ENCODE measurements around the gene PSMD14.

DNA sequence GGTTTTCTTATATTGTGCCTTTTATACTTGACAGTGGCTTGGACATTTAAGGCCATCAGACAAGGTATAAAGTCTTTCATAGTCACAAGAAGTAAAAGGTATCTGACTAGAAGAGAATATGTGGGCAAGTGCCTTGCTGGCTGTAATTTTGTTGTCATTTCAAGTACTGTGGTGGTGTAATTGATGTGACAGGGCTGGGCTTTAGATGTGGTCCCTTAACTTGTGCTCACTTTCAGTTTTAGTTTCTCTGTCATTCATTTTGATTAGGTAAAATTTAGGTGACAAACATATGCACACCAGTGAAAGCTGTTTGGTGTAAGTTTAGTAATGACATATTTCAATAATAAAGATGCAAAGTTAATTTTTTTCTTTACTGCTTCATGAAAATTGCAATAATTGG is 76.6 kb downstream of the PSMD14 start:
- TF ChIP-seq, protein P1, sequence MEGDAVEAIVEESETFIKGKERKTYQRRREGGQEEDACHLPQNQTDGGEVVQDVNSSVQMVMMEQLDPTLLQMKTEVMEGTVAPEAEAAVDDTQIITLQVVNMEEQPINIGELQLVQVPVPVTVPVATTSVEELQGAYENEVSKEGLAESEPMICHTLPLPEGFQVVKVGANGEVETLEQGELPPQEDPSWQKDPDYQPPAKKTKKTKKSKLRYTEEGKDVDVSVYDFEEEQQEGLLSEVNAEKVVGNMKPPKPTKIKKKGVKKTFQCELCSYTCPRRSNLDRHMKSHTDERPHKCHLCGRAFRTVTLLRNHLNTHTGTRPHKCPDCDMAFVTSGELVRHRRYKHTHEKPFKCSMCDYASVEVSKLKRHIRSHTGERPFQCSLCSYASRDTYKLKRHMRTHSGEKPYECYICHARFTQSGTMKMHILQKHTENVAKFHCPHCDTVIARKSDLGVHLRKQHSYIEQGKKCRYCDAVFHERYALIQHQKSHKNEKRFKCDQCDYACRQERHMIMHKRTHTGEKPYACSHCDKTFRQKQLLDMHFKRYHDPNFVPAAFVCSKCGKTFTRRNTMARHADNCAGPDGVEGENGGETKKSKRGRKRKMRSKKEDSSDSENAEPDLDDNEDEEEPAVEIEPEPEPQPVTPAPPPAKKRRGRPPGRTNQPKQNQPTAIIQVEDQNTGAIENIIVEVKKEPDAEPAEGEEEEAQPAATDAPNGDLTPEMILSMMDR (IDR thresholded peaks at IDR 0.05), result no peak
- no peak for TF ChIP-seq POLR2A (IDR thresholded peaks at IDR 0.05)
